K562 (cell line): ENCODE results near the gene CUTA. TPM values are rescaled to one million over a fixed set of nuclear protein-coding genes. Genes with fewer than 3 reads are reported as not detected.

Experiments used
- KLF13 ChIP-seq: fragments of 450-650 bp; IDR thresholded peaks from 2 replicates; pipeline ENCODE4 v1.6.1; 2016; ENCODE audit warnings: missing genetic modification characterization, low read depth, mild to moderate bottlenecking, missing compliant biosample characterization, moderate library complexity, borderline replicate concordance
- RBM17 ChIP-seq: fragments of 200-400 bp; formaldehyde crosslinking; IDR thresholded peaks from 2 replicates; pipeline ENCODE4 v1.6.1; 2017; ENCODE audit warnings: low read depth, mild to moderate bottlenecking, low read length, borderline replicate concordance
- REST ChIP-seq, 2 experiments: fragments of 450-650 bp; formaldehyde crosslinking in 1 of 2; IDR thresholded peaks; 2 replicates each; pipeline versions ENCODE4 v1.4.0 to v1.6.1; 2014 to 2020; ENCODE audit warnings: mild to moderate bottlenecking in 2 of 2, borderline replicate concordance in 1 of 2, low read depth in 1 of 2
- SIN3A ChIP-seq, 2 experiments: fragments of 150-350 bp in 1 of 2; IDR thresholded peaks; 2 replicates each; pipeline ENCODE4 v1.6.1; 2011 to 2016; ENCODE audit warnings: borderline replicate concordance in 2 of 2, low read depth in 2 of 2, low read length in 2 of 2, mild to moderate bottlenecking in 2 of 2, moderate library complexity in 2 of 2; ENCODE audit not compliant: control insufficient read depth in 1 of 2
- ZBTB40 ChIP-seq, 2 experiments: fragments of 450-650 bp in 1 of 2; sonication (generic) in 1 of 2; formaldehyde crosslinking in 1 of 2; IDR thresholded peaks; 2 replicates each; pipeline versions ENCODE4 v1.7.1 to v1.9.0; 2016 to 2022; ENCODE audit warnings: inconsistent platforms in 1 of 2, mild to moderate bottlenecking in 1 of 2, missing genetic modification reagents in 1 of 2
- polyA plus RNA-seq, 8 experiments: library from polyadenylated mRNA; depleted of rRNA in 4 of 8; stranded (reverse) in 5 of 8; unstranded in 3 of 8; fragments of >200 nt; fragmentation: Nextera tagmentation in 2 of 8; fragmentation: Illumina TruSeq in 1 of 8; extraction: Ambion mirVana in 2 of 8; extraction: Trizol in 1 of 8; gene quantifications; 2 replicates each; pipeline versions ENCODE4 v1.2.1 to v1.2.3, GENCODE V29; 2011 to 2014; ENCODE audit warnings: inconsistent platforms in 1 of 8, missing spikeins in 1 of 8
- total RNA-seq, 7 experiments: library from RNA; depleted of rRNA in 6 of 7; stranded (reverse); fragments of >200 nt in 6 of 7; fragmentation: Illumina TruSeq in 2 of 7; extraction: Trizol in 2 of 7; gene quantifications; 2 replicates each; pipeline versions ENCODE4 v1.2.1 to v1.2.3, GENCODE V29; 2011 to 2021; ENCODE audit warnings: low replicate concordance in 1 of 7

The CUTA gene
- total and polyA plus RNA-seq, 9 of the 15 experiments (the other 6 are each of a cell fraction or from before 2014, with no cell fraction given), result 166 to 682 (median 310) TPM

GRCh38 chr6:33427585-33428223, 9.8 kb upstream of the CUTA start (continued):
- TF ChIP-seq ZBTB40 (IDR thresholded peaks at IDR 0.05), result 0 out of 2 replicates have a peak, but pooled peaks have one; percentile 18
- no peak for TF ChIP-seq ZBTB40 (CRISPR knock-in tag; IDR thresholded peaks at IDR 0.05)
- peak; percentile 52 to 61; a peak in 2 of 4 replicates for TF ChIP-seq SIN3A (IDR thresholded peaks at IDR 0.05; ENCODE audit: borderline replicate concordance in 2 of 2, control insufficient read depth in 1 of 2, low read depth in 2 of 2, low read length in 2 of 2)
- TF ChIP-seq REST (IDR thresholded peaks at IDR 0.05; ENCODE audit: borderline replicate concordance), result no peak
- TF ChIP-seq REST (CRISPR knock-in tag; IDR thresholded peaks at IDR 0.05; ENCODE audit: low read depth), result no peak
- TF ChIP-seq KLF13 (tag), result no peak
- no peak for TF ChIP-seq RBM17
